Hypothalamus (tissue), 51 donors: ENCODE data around the gene NUP133.

Source experiments
- DNase-seq, 51 donors: peaks; one replicate each; lab custom pipeline; 2025; lab: John Stamatoyannopoulos, UW

NUP133 gene

GRCh38 chr1:229454056-229454455 is 54.1 kb downstream of the NUP133 start:
- no peak for DNase-seq

- no peak for DNase-seq
These were observed 55.0 kb downstream of the NUP133 start for GRCh38 chr1:229452956-229453801.

GRCh38 chr1:229448845-229449244 is 59.3 kb downstream of the NUP133 start:
- no peak for DNase-seq

GRCh38 chr1:229448354-229448753 is 59.8 kb downstream of the NUP133 start:
- DNase-seq, result no peak

- no peak for DNase-seq
These were observed 60.3 kb downstream of the NUP133 start for GRCh38 chr1:229447809-229448252.

GRCh38 chr1:229445828-229446227 is 62.3 kb downstream of the NUP133 start:
- no peak for DNase-seq

- no peak for DNase-seq
These were observed 67.1 kb downstream of the NUP133 start for GRCh38 chr1:229440851-229441537.

GRCh38 chr1:229438021-229438420 is 70.1 kb downstream of the NUP133 start:
- DNase-seq, result no peak

GRCh38 chr1:229437443-229437842 is 70.7 kb downstream of the NUP133 start:
- no peak for DNase-seq

- DNase-seq, result no peak
These were observed 71.9 kb downstream of the NUP133 start for GRCh38 chr1:229436201-229436600.

- DNase-seq, result no peak
These were observed 73.5 kb downstream of the NUP133 start for GRCh38 chr1:229434641-229435051.

GRCh38 chr1:229434005-229434640 is 74.0 kb downstream of the NUP133 start, which contains the start of gene ACTA1:
TSS of gene ACTA1 (minus strand) at chr1:229434094. CDS start at chr1:229433115, 979 bp downstream.
- no peak for DNase-seq

- no peak for DNase-seq
These were observed 74.7 kb downstream of the NUP133 start for GRCh38 chr1:229433364-229434004.

- no peak for DNase-seq
These were observed 75.2 kb downstream of the NUP133 start for GRCh38 chr1:229432905-229433304.

GRCh38 chr1:229432116-229432461 is 76.1 kb downstream of the NUP133 start:
- no peak for DNase-seq

- DNase-seq, result no peak
These were observed 76.6 kb downstream of the NUP133 start for GRCh38 chr1:229431284-229432115.

- DNase-seq, result peak in 4 of 51 donors; percentile 10 to 44 (median 24)
These were observed 77.3 kb downstream of the NUP133 start for GRCh38 chr1:229430761-229431283.

GRCh38 chr1:229428256-229428655 is 79.9 kb downstream of the NUP133 start:
- no peak for DNase-seq

GRCh38 chr1:229427572-229427971 is 80.6 kb downstream of the NUP133 start:
- DNase-seq, result no peak
